OCI-LY7 (cell line): ENCODE results near the gene MTERF1. TPM values are rescaled to one million over a fixed set of nuclear protein-coding genes. Genes with fewer than 3 reads are reported as not detected.

ENCODE experiments used
- BruUV-seq: library from RNA; stranded (reverse); fragments of 400-500 nt; replicated peaks from 2 replicates; lab custom pipeline; 2021; lab: Mats Ljungman, UMichigan
- CTCF ChIA-PET: fragments of 300-600 bp; sonication (Branson Sonifier 250); formaldehyde crosslinking; loops from one replicate; lab custom pipeline; 2022; ENCODE audit warnings: antibody characterized with exemption; ENCODE audit not compliant: unreplicated experiment; lab: Charles Lee
- POLR2A ChIA-PET: fragments of 300-600 bp; sonication (Branson Sonifier 250); formaldehyde crosslinking; loops from one replicate; lab custom pipeline; 2022; ENCODE audit warnings: antibody characterized with exemption; lab: Charles Lee
- DNase-seq: peaks from one replicate; pipeline ENCODE4 v3.0.0-alpha.2; 2015; ENCODE audit warnings: low spot score
- H2AFZ ChIP-seq: fragments of 200-600 bp; sonication (generic), shearing (Covaris generic); 2 replicates; pipeline ENCODE4 v1.6.1; 2014; ENCODE audit warnings: mild to moderate bottlenecking, antibody characterized with exemption, low read length, moderate library complexity
- H3K27ac ChIP-seq: fragments of 200-600 bp; sonication (generic); 2 replicates; pipeline ENCODE4 v1.5.1; 2014; ENCODE audit warnings: mixed run types, low read depth, mild to moderate bottlenecking, moderate library complexity, low read length, inconsistent platforms; ENCODE audit not compliant: poor library complexity, severe bottlenecking
- H3K36me3 ChIP-seq: fragments of 200-600 bp; sonication (generic); 2 replicates; pipeline ENCODE4 v1.6.1; 2014; ENCODE audit warnings: mild to moderate bottlenecking, antibody characterized with exemption, low read length, moderate library complexity, mixed read lengths; ENCODE audit not compliant: insufficient read depth
- H3K4me1 ChIP-seq: fragments of 200-600 bp; sonication (generic); 2 replicates; pipeline ENCODE4 v1.5.1; 2014; ENCODE audit warnings: mild to moderate bottlenecking, low read length; ENCODE audit not compliant: insufficient read depth, poor library complexity, severe bottlenecking
- H3K4me2 ChIP-seq: fragments of 200-600 bp; sonication (generic); 2 replicates; pipeline ENCODE4 v1.6.1; 2014; ENCODE audit warnings: mild to moderate bottlenecking, low read length
- H3K4me3 ChIP-seq: fragments of 200-600 bp; sonication (generic); 2 replicates; pipeline ENCODE4 v1.5.1; 2014; ENCODE audit warnings: mild to moderate bottlenecking, low read depth, low read length; ENCODE audit not compliant: poor library complexity, severe bottlenecking
- H3K79me2 ChIP-seq: fragments of 200-600 bp; sonication (generic); 2 replicates; pipeline ENCODE4 v1.6.1; 2016; ENCODE audit warnings: low read depth, mild to moderate bottlenecking, low read length, moderate library complexity, mixed read lengths; ENCODE audit not compliant: insufficient read depth
- H3K9me2 ChIP-seq: fragments of 200-600 bp; sonication (generic); 2 replicates; pipeline ENCODE4 v1.6.1; 2016; ENCODE audit warnings: mild to moderate bottlenecking, low read length, mixed read lengths; ENCODE audit not compliant: insufficient read depth
- H3K9me3 ChIP-seq: fragments of 200-600 bp; sonication (generic); 2 replicates; pipeline ENCODE4 v1.6.1; 2014; ENCODE audit warnings: mild to moderate bottlenecking, mixed run types, low read length, mixed read lengths
- H4K20me1 ChIP-seq: fragments of 200-600 bp; sonication (generic); 2 replicates; pipeline ENCODE4 v1.6.1; 2014; ENCODE audit warnings: mild to moderate bottlenecking, antibody characterized with exemption, low read length, moderate library complexity, mixed read lengths; ENCODE audit not compliant: insufficient read depth
- EZH2phosphoT487 ChIP-seq: fragments of 200-600 bp; sonication (generic); IDR thresholded peaks from 2 replicates; pipeline ENCODE4 v1.6.1; 2018; ENCODE audit warnings: low read depth, borderline replicate concordance, mild to moderate bottlenecking, mixed run types, antibody characterized with exemption, low read length, moderate library complexity, mixed read lengths
- intact Hi-C: fragments of 100-400 bp; cut with micrococcal nuclease; formaldehyde crosslinking; loops from one replicate; pipeline ENCODE4 v1.10.0; 2022; ENCODE audit not compliant: unreplicated experiment
- total RNA-seq, 2 experiments: library from RNA; depleted of rRNA in 1 of 2; stranded (reverse); fragments of >200 nt in 1 of 2; shearing (Covaris generic) in 1 of 2; gene quantifications; 2 replicates each; pipeline ENCODE4 v1.2.3, GENCODE V29; 2014 to 2022
- TF ChIP-seq, protein P1 (sequence below): fragments of 200-600 bp; sonication (generic); conservative IDR thresholded peaks from 2 replicates; pipeline ENCODE4 v1.5.1; 2014; ENCODE audit warnings: mild to moderate bottlenecking, antibody characterized with exemption, low read length, moderate library complexity, mixed read lengths

MTERF1 gene
- total RNA-seq, 2 experiments from 2014 or later = 12.6 to 21.4 TPM

DNA sequence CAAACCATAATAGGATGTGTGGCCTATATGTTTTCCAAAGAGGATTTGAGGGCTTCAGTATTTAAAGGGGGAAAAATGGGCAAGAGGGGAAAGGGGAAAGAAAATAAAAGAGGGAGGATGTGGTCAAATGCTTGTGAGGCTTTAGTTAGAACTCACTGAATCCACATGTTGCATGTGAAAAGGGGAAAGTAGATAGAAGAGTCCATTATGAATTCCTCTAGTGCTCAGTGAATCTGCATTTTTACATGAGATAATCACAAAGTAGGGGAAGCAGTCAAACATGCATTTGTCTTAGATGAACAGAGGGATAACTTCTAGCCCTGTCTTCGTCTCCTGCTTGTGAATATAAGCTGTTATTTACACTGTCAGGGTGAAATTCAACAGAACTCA, 35.5 kb upstream of the MTERF1 start:
- no peak for DNase-seq
- intact Hi-C loops = no loop called here
- H3K36me3 ChIP-seq = no peaks in the 10 kb centered on the region
- H3K4me2 ChIP-seq = no peak overlapping the region
- ChIA-PET POLR2A (interaction anchor here (1.0 kb wide), 1 partner anchor 176 kb away, joined by 3 read pairs; no protein-coding TSS in a partner anchor), CTCF (no interaction called here)
- no peaks in the 10 kb centered on the region for H3K9me3 ChIP-seq
- no TSS peak for BruUV-seq
- H2AFZ ChIP-seq = no peak overlapping the region
- no peaks in the 10 kb centered on the region for H4K20me1 ChIP-seq
- H3K27ac ChIP-seq = no peak overlapping the region
- H3K79me2 ChIP-seq = no peaks in the 10 kb centered on the region
- H3K4me1 ChIP-seq = no peaks in the 10 kb centered on the region
- no peak overlapping the region for H3K4me3 ChIP-seq
- TF ChIP-seq EZH2phosphoT487 = no peak
- TF ChIP-seq, protein P1, sequence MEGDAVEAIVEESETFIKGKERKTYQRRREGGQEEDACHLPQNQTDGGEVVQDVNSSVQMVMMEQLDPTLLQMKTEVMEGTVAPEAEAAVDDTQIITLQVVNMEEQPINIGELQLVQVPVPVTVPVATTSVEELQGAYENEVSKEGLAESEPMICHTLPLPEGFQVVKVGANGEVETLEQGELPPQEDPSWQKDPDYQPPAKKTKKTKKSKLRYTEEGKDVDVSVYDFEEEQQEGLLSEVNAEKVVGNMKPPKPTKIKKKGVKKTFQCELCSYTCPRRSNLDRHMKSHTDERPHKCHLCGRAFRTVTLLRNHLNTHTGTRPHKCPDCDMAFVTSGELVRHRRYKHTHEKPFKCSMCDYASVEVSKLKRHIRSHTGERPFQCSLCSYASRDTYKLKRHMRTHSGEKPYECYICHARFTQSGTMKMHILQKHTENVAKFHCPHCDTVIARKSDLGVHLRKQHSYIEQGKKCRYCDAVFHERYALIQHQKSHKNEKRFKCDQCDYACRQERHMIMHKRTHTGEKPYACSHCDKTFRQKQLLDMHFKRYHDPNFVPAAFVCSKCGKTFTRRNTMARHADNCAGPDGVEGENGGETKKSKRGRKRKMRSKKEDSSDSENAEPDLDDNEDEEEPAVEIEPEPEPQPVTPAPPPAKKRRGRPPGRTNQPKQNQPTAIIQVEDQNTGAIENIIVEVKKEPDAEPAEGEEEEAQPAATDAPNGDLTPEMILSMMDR = no peak
- H3K9me2 ChIP-seq = no peaks in the 10 kb centered on the region

DNA sequence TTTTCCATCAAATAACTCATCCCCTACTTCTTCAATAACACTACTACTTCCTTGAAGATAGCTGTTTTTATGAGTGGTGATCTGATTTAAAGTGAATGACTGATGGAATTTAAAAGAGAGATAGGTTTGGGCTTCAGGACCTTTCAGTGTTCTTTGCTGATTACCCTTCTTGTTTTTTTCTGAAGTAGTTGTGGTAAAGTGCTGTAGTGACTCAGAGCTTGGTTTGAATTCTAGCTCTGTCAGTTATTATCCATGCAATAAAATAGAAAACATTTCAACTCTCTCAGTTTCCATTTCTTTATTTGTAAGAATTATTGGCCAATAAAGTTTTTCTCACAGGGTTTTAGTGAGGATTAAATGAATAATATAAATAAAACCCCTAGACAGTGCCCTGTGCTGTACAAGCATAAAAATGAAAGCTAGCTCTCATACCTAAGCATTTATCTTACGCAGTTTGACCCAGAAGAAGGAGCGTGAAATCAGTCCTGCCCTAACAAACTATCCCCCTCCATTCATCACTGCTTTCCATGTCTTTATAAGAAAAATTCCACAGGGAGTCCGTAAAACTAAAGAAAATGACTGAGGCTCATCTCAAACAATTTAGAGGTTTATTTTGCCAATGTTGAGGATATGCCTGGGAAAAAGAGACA, 35.0 kb upstream of the MTERF1 start:
- no peak overlapping the region for H2AFZ ChIP-seq
- ChIA-PET POLR2A (interaction anchor here (0.7 to 1.0 kb wide), 5 partner anchors 8 to 176 kb away, joined by 3 read pairs; no protein-coding TSS in a partner anchor), CTCF (no interaction called here)

More for the DNA sequence above, 35.0 kb upstream of the MTERF1 start:
- Histone ChIP-seq H3K36me3 (no peaks in the 10 kb centered on the region), H3K4me1 (no peaks in the 10 kb centered on the region), H3K4me2 (no peak overlapping the region), H3K9me3 (no peaks in the 10 kb centered on the region), H3K79me2 (no peaks in the 10 kb centered on the region), H3K27ac (no peak overlapping the region), H3K4me3 (no peak overlapping the region), H3K9me2 (no peaks in the 10 kb centered on the region), H4K20me1 (no peaks in the 10 kb centered on the region)
- no TSS peak for BruUV-seq
- no peak for DNase-seq
- TF ChIP-seq, protein P1 = no peak
- TF ChIP-seq EZH2phosphoT487 = no peak
- intact Hi-C loops = no loop called here
